SK-N-MC (cell line): ENCODE results near the gene CDH4.
A peak's percentile ranks its signal among the peaks of the same experiment; 100 is the strongest.

Experiments
- DNase-seq: peaks from one replicate; pipeline ENCODE4 v3.0.0-alpha.2; 2011; ENCODE audit warnings: low read depth, low spot score
- H3K27ac ChIP-seq: fragments of 200-600 bp; sonication (generic); 2 replicates; pipeline ENCODE4 v1.5.1; 2016; ENCODE audit warnings: mixed run types
- H3K36me3 ChIP-seq: fragments of 200-600 bp; sonication (generic); 2 replicates; pipeline ENCODE4 v1.6.1; 2017; ENCODE audit warnings: antibody characterized with exemption, low read length, mixed read lengths; ENCODE audit not compliant: insufficient read depth
- H3K4me3 ChIP-seq: fragments of 200-600 bp; sonication (generic); 2 replicates; pipeline ENCODE4 v1.5.1; 2016
- H3K9ac ChIP-seq: fragments of 200-600 bp; sonication (generic); 2 replicates; pipeline ENCODE4 v1.8.0; 2017; ENCODE audit warnings: mixed run types, mixed read lengths; ENCODE audit not compliant: insufficient read length
- H3K9me3 ChIP-seq: fragments of 200-600 bp; sonication (generic); 2 replicates; pipeline ENCODE4 v1.6.1; 2017; ENCODE audit warnings: low read depth, mild to moderate bottlenecking, antibody characterized with exemption, low read length, moderate library complexity, mixed read lengths
- EZH2 ChIP-seq: fragments of 200-600 bp; sonication (generic); IDR thresholded peaks from one replicate; pipeline ENCODE4 v1.6.1; 2017; ENCODE audit warnings: antibody characterized with exemption
- FOXP2 ChIP-seq: optimal IDR thresholded peaks from 2 replicates; pipeline ENCODE3; 2011; ENCODE audit warnings: mild to moderate bottlenecking, moderate library complexity; ENCODE audit not compliant: insufficient read depth; ENCODE audit errors: extremely low read length, control extremely low read depth
- POLR2AphosphoS5 ChIP-seq: IDR thresholded peaks from 2 replicates; pipeline ENCODE4 v1.6.1; 2012; ENCODE audit warnings: mild to moderate bottlenecking, low read depth, low read length, borderline replicate concordance

The CDH4 gene

DNA sequence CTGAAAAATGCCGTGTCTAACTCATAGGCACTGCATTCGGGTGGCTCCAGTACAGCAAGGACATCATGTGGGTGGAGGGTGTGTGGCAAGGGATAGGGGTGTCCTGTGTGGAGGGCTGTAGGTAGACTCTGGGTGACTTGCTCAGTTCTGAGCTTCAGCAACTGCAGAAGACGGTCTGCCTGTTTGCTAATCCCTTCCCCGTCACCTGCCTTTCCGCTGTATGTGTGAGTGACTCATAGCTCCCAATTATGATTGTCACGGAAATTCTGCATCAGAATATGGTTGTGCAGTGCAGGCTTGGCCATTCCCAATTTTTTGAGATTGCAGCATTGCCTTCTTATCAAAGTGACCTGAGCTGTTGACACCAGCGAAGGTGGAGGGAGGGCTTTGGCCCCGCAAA is 174.3 kb downstream of the CDH4 start:
- Histone ChIP-seq H3K9ac (no peak overlapping the region), H3K27ac (no peak overlapping the region), H3K9me3 (no peaks in the 10 kb centered on the region), H3K4me3 (no peak overlapping the region), H3K36me3 (no peaks in the 10 kb centered on the region)
- DNase-seq = no peak
- TF ChIP-seq POLR2AphosphoS5 (no peak), FOXP2 (no peak), EZH2 (no peak)

DNA sequence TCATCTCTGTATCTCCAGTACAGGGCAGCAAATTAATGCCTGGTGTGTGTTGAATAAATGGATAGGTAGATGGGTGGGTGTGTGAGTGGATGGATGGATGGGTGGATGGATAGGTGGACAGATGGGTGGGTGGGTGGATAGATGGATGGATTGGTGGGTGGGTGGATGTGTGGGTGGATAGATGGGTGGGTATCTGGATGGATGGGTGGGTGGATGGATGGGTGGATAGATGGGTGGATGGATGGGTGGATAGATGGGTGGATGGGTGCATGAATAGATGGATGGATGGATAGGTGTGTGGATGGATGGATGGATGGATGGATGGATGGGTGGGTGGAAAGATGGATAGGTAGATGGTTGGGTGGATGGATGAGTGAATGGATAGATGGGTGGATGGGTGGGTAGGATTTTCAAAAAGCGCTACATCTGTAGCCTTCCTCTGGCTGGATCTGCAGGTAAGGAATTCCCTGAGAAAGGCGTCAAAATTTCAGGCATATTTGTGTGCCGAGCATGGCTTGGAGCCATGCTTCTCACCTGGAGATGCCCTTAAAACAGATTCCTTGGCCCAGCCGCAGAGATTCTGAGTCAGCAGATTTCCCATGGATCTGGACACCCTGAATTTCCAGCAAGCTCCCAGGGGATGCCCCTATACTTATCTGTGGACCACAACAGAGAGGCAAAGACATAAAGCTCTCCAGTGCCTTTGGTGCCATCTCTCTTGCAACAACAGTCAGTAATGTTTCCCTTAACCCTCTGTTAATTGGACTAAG is 177.6 kb downstream of the CDH4 start:
- Histone ChIP-seq H3K27ac (no peak overlapping the region), H3K9ac (no peak overlapping the region), H3K9me3 (no peaks in the 10 kb centered on the region), H3K4me3 (peak overlapping the region; percentile 21; the same call in 1 of the 2 replicates), H3K36me3 (no peaks in the 10 kb centered on the region)
- TF ChIP-seq EZH2 = no peak
- TF ChIP-seq FOXP2 = no peak
- TF ChIP-seq POLR2AphosphoS5 = no peak
- DNase-seq = no peak

DNA sequence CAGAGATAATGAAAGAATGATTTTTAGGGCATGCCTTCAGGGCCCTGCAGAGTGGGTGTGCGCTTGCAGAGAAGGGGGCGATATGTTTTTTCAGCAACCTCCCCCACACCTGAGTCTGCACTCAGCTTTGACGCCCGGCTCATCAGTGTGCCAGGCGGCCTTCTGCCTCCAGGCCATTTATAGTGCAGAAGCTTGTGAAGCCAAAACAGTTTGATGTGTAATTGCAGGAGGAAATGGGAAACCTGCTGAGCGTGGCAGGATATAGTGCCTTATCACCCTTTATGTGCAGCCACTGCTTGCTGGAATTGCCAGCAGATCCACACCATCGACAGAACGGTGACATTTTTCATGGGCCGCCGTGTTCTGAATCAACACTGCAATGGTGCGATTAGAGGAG is 178.2 kb downstream of the CDH4 start:
- Histone ChIP-seq H3K9me3 (no peaks in the 10 kb centered on the region), H3K27ac (no peak overlapping the region), H3K9ac (no peak overlapping the region), H3K4me3 (peak overlapping the region; percentile 21; the same call in 1 of the 2 replicates), H3K36me3 (no peaks in the 10 kb centered on the region)
- no peak for DNase-seq
- TF ChIP-seq POLR2AphosphoS5 (no peak), FOXP2 (no peak), EZH2 (no peak)

DNA sequence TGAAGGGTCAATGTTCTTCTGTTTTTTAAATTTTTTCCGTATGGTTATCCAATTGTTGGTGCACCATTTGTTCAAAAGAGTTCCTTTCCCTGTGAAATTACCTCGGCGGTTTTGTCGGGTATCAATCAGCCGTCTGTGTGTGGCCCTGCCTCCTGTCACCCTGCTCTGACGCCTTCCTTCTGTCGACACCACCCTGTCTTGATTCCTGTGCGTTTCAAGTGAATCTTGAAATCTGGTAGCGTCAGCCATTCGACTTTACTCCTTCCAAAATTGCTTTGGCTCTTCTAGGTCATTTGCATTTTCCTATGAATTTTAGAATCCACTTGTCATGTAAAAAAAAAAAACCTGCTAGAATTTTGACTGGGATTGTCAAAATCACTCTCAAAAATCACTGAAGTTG is 181.1 kb downstream of the CDH4 start:
- no peak for DNase-seq
- H3K9me3 ChIP-seq = no peaks in the 10 kb centered on the region
- no peak overlapping the region for H3K27ac ChIP-seq

DNA sequence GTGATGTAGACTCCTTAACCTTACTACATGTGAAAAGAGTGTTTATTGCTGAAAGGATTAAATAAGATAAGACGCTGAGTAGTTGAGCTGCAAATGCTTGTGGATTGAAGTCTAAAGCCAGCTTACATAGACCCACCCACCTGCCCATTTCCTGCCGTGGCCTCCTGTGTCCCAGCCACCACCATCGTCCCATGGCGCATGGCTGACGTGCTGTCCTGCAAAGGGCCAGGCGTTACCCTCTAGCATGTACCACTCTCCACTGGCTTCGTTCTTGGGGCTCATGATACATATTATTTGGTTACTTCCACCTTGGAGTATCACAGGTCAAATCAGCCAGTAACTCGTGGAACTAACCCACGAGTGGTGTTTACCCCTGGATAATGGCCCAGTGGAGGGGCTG is 181.8 kb downstream of the CDH4 start:
- TF ChIP-seq POLR2AphosphoS5 (no peak), EZH2 (no peak), FOXP2 (no peak)
- Histone ChIP-seq H3K9me3 (no peaks in the 10 kb centered on the region), H3K27ac (no peak overlapping the region), H3K4me3 (no peak overlapping the region), H3K9ac (no peak overlapping the region), H3K36me3 (no peaks in the 10 kb centered on the region)
- no peak for DNase-seq

More for the DNA sequence above, 181.1 kb downstream of the CDH4 start:
- H3K4me3 ChIP-seq = no peak overlapping the region
- H3K36me3 ChIP-seq = no peaks in the 10 kb centered on the region
- no peak for TF ChIP-seq POLR2AphosphoS5
- TF ChIP-seq FOXP2 = no peak
- TF ChIP-seq EZH2 = no peak
- H3K9ac ChIP-seq = no peak overlapping the region

DNA sequence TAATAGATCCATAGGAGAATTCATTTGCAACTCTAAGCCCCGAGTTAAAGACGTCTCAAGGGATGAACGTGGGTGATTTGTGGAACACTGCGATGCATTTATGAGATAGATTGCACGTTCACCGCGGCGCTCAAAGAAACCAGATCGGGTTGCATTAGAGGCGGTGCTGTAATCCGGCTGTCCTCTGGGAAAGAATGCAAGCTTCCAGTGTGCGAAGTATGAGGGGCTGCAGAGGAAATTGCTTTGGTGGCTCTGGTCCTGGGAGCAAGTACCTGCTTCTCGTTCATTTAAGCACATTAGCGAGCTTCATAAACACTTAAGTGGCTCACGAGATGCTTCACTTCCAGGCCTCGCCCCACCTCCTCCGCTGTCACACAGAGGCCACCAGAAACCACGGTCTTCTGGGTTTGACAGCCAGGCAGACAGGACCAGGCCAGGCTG is 182.3 kb downstream of the CDH4 start:
- Histone ChIP-seq H3K4me3 (0 out of 2 replicates have a peak overlapping the region, but pooled peaks have one; percentile 4), H3K9ac (no peak overlapping the region), H3K27ac (no peak overlapping the region), H3K36me3 (no peaks in the 10 kb centered on the region), H3K9me3 (no peaks in the 10 kb centered on the region)
- DNase-seq = no peak
- TF ChIP-seq POLR2AphosphoS5 = no peak
- no peak for TF ChIP-seq FOXP2
- no peak for TF ChIP-seq EZH2

DNA sequence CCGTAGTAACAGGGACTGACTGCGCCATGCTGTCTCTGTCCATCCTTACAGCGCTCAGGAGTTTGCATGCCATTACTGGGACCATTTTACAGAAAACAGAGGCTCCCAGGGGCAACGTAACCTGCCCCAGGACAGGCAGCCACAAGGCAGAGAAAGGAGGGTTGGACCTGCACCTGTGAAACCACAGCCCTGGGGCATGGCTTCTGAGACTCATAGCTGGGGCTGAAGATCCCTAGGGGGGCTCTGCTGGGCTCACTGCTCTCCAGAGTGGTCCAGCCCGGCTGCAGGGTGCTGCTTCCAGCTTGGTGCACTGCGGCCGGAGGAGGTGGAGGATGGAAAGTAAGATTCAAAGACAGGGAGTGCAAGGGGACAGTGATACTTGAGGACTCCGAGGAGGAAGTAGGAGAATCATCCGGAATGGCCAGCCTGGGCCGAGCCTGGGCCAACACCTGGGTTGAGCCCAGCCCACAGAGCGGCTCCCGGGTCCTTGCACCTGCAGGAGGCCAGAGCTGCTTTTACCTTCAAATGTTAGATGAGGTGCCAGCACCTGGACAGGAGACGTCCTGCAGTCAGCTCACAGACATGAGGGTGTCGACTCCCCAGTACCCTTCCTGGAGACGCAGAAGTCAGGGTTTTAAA is 183.2 kb downstream of the CDH4 start:
- no peak for TF ChIP-seq POLR2AphosphoS5
- no peak for TF ChIP-seq EZH2
- no peak for TF ChIP-seq FOXP2
- Histone ChIP-seq H3K36me3 (no peaks in the 10 kb centered on the region), H3K27ac (no peak overlapping the region), H3K9me3 (no peaks in the 10 kb centered on the region), H3K4me3 (no peak overlapping the region), H3K9ac (no peak overlapping the region)
- DNase-seq = no peak

DNA sequence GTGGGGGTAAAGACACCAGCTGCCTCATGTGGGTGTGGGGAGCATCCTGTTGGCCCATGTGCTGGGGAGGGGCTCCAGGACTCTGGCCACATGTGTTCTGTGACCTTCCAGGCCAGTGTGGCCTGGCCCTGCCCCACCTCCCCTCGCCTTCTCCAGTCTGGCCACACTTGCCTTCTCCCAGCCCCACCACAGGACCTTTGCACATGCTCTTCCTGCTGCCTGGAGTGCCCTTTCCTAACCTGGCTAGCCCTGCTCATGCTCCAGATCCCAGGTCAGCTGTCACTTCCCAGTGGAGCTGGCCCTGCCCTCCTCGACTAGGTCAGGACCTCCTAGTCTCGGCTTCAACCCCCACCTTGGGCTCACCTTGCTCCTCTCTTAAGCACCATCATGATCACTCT is 183.8 kb downstream of the CDH4 start:
- no peak overlapping the region for H3K9ac ChIP-seq
- no peak overlapping the region for H3K27ac ChIP-seq

DNA sequence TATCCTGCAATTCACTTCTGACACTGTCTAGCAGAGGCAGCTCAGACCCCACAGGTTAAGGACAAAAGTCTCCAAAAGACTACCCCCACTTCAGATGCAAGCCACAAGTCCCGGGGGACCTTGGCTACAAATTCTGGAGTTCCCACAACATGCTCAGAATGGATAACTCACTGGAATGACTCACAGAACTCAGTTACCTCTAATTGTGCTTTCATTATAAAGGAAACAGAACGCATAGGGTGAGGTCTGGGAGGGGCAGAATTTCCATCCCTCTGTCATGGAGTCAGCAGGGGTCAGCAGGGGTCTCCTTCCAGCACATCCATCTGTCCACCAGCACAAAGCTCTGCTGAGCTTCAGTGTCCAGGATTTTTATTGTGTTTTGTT is 184.2 kb downstream of the CDH4 start:
- Histone ChIP-seq H3K27ac (no peak overlapping the region), H3K36me3 (no peaks in the 10 kb centered on the region), H3K9me3 (no peaks in the 10 kb centered on the region), H3K4me3 (peak overlapping the region; percentile 58; the same call in 1 of the 2 replicates), H3K9ac (no peak overlapping the region)
- TF ChIP-seq EZH2 = no peak
- no peak for TF ChIP-seq POLR2AphosphoS5
- no peak for TF ChIP-seq FOXP2
- DNase-seq = peak; percentile 16

More for the DNA sequence above, 183.8 kb downstream of the CDH4 start:
- Histone ChIP-seq H3K9me3 (no peaks in the 10 kb centered on the region), H3K36me3 (no peaks in the 10 kb centered on the region), H3K4me3 (no peak overlapping the region)
- no peak for TF ChIP-seq EZH2
- TF ChIP-seq POLR2AphosphoS5 = no peak
- TF ChIP-seq FOXP2 = no peak
- no peak for DNase-seq
